Activated CD8-positive, alpha-beta T cell treated with anti-CD3 and anti-CD28 coated beads for 36 hours (primary cell): ENCODE results near the gene STEEP1. TPM values are rescaled to one million over a fixed set of nuclear protein-coding genes. Genes with fewer than 3 reads are reported as not detected.
"Not testable (repeated sequence)": the region's sequence is repeated elsewhere in the genome, so short reads cannot be mapped to it uniquely, and the experiment has no call there.

Experiments
- ATAC-seq: fragments of 200-7000 bp; cut with Tn5 transposase; one replicate; pipeline ENCODE4 v1.10.0; 2021; ENCODE audit warnings: mild to moderate bottlenecking, moderate library complexity
- CTCF ChIA-PET: fragments of 350-600 bp; sonication (Branson Sonifier 250); formaldehyde crosslinking; loops from one replicate; lab custom pipeline; 2021; ENCODE audit warnings: antibody characterized with exemption; lab: Charles Lee
- POLR2A ChIA-PET: fragments of 350-600 bp; sonication (Branson Sonifier 250); formaldehyde crosslinking; loops from one replicate; lab custom pipeline; 2021; ENCODE audit warnings: antibody characterized with exemption; lab: Charles Lee
- DNase-seq: peaks from one replicate; pipeline ENCODE4 v3.0.0-alpha.2; 2020
- H3K27ac Mint-ChIP-seq: one replicate; pipeline ENCODE4 v1.8.0; 2021; ENCODE audit warnings: mild to moderate bottlenecking, mixed read lengths
- H3K27me3 Mint-ChIP-seq: one replicate; pipeline ENCODE4 v1.8.0; 2021; ENCODE audit warnings: mixed read lengths
- H3K36me3 Mint-ChIP-seq: one replicate; pipeline ENCODE4 v1.8.0; 2021; ENCODE audit warnings: low read depth, mixed read lengths
- H3K4me1 Mint-ChIP-seq: one replicate; pipeline ENCODE4 v1.8.0; 2021; ENCODE audit warnings: low read depth, mixed read lengths
- H3K4me3 Mint-ChIP-seq: one replicate; pipeline ENCODE4 v1.8.0; 2021; ENCODE audit warnings: mild to moderate bottlenecking, moderate library complexity, mixed read lengths
- H3K9me3 Mint-ChIP-seq: one replicate; pipeline ENCODE4 v1.8.0; 2021; ENCODE audit warnings: mixed read lengths
- intact Hi-C: fragments of 100-400 bp; cut with micrococcal nuclease; formaldehyde crosslinking; loops from one replicate; pipeline ENCODE4 v1.10.0; 2022
- total RNA-seq, 2 experiments: library from RNA; stranded (reverse); gene quantifications; one replicate each; pipeline ENCODE4 v1.2.3, GENCODE V29; 2021
- TF ChIP-seq, protein P1 (sequence below): fragments of 200-600 bp; IDR thresholded peaks from one replicate; pipeline ENCODE4 v1.8.0; 2022; ENCODE audit warnings: antibody characterized with exemption, mild to moderate bottlenecking

STEEP1 gene
- total RNA-seq, 2 experiments from 2014 or later = 18.2 to 19.2 TPM

GRCh38 chrX:119500061-119500800, 65.0 kb downstream of the STEEP1 start:
- ATAC-seq = no peak
- CTCF ChIA-PET = interaction anchor here (0.6 to 1.7 kb wide), 4 partner anchors 10 to 31 kb away, joined by 3 to 8 read pairs (median 3); no protein-coding TSS in a partner anchor

DNA sequence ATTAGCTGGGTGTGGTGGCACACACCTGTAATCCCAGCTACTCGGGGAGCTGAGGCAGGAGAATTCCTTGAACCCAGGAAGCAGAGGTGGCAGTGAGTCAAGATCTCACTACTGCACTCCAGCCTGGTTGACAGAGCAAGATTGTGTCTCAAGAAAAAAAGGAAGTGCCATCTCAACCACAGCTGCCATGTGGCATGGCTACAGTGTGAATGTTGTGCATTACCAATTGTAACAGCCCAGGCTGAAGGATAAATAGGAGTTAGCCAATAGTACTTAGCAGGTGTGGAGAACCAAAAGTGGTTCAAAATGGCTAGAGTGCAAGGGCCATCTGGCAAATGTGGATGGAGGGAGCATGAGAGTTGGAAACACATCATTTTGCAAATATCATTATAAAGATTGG, 68.0 kb downstream of the STEEP1 start:
- peaks cover 12% of the 10 kb centered on the region for H3K4me1 Mint-ChIP-seq
- H3K4me3 Mint-ChIP-seq = no peak overlapping the region
- no peak overlapping the region for H3K27ac Mint-ChIP-seq
- H3K36me3 Mint-ChIP-seq = no peaks in the 10 kb centered on the region
- DNase-seq (no peak), ATAC-seq (no peak)
- H3K27me3 Mint-ChIP-seq = no peaks in the 10 kb centered on the region
- intact Hi-C loops = no loop called here
- H3K9me3 Mint-ChIP-seq = no peaks in the 10 kb centered on the region
- TF ChIP-seq, protein P1, sequence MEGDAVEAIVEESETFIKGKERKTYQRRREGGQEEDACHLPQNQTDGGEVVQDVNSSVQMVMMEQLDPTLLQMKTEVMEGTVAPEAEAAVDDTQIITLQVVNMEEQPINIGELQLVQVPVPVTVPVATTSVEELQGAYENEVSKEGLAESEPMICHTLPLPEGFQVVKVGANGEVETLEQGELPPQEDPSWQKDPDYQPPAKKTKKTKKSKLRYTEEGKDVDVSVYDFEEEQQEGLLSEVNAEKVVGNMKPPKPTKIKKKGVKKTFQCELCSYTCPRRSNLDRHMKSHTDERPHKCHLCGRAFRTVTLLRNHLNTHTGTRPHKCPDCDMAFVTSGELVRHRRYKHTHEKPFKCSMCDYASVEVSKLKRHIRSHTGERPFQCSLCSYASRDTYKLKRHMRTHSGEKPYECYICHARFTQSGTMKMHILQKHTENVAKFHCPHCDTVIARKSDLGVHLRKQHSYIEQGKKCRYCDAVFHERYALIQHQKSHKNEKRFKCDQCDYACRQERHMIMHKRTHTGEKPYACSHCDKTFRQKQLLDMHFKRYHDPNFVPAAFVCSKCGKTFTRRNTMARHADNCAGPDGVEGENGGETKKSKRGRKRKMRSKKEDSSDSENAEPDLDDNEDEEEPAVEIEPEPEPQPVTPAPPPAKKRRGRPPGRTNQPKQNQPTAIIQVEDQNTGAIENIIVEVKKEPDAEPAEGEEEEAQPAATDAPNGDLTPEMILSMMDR = no peak
- POLR2A ChIA-PET = no interaction called here
- CTCF ChIA-PET = interaction anchor here (1.3 kb wide), 2 partner anchors 14 to 19 kb away, joined by 4 to 6 read pairs; no protein-coding TSS in a partner anchor

More at GRCh38 chrX:119500061-119500800, 65.0 kb downstream of the STEEP1 start:
- POLR2A ChIA-PET = no interaction called here
- H3K27me3 Mint-ChIP-seq = no peaks in the 10 kb centered on the region
- H3K4me1 Mint-ChIP-seq = peaks cover 21% of the 10 kb centered on the region
- no peak overlapping the region for H3K27ac Mint-ChIP-seq
- TF ChIP-seq, protein P1 = no peak
- H3K4me3 Mint-ChIP-seq = no peak overlapping the region
- H3K36me3 Mint-ChIP-seq = no peaks in the 10 kb centered on the region
- H3K9me3 Mint-ChIP-seq = no peaks in the 10 kb centered on the region
- no peak for DNase-seq
- intact Hi-C loops = no loop called here

DNA sequence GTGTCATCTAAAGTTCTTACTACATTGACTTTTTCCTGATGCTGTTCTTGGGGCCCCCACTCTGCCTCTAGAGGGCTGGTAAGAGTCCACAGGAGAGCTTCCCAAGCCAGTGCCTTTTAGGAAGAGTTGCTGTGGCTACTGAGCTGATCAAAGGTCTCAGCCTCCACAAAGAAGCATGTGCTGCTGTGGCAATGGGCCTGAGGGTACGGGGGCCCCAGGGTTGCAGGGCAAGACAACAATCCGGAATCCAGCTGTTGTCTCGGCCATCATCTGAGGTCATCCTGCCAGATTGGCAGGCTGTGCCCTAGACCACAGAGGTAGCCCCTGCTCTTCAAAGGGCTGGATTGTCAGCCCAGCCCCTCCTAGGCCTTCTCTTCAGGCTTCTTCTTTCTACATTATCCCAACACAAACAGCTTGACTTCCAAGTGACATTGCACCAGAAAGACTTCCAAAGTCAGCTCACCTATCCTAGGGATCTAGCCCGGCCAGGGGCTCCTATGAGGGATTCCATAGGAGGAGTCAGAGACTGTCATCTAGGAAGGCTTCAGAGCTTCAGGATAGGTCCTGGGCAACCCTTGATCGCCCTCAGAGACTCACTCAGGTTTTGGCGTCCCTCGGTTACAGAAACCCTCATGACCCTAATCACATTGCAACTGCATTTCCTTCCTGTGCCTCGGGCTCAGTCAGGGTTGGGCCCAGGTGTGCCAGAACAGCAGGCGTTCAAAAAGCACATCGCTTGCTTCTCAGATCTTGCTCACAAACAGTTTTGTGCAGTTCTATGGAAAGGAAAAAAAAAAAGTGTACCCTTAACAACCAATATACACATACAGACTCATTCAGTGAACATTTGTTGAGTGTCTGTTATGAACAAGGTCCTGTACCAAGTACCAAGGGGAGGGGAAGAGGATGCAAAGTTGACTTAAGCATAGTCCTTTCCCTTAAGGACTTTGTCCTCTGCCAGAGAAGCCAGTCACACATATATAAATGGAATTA, 69.2 kb downstream of the STEEP1 start:
- Mint-ChIP-seq H3K27ac (no peak overlapping the region), H3K4me1 (peaks cover 6% of the 10 kb centered on the region), H3K9me3 (no peaks in the 10 kb centered on the region), H3K27me3 (no peaks in the 10 kb centered on the region), H3K4me3 (no peak overlapping the region), H3K36me3 (no peaks in the 10 kb centered on the region)
- ATAC-seq (no peak), DNase-seq (no peak)
- POLR2A ChIA-PET = interaction anchor here (0.9 kb wide), 1 partner anchor 14 kb away, joined by 4 read pairs; no protein-coding TSS in a partner anchor
- intact Hi-C loops = no loop called here
- TF ChIP-seq, protein P1 = no peak
- CTCF ChIA-PET = interaction anchor here (0.7 to 1.6 kb wide), 3 partner anchors 13 to 18 kb away, joined by 3 to 8 read pairs (median 6); no protein-coding TSS in a partner anchor

- H3K4me3 Mint-ChIP-seq, H3K27ac Mint-ChIP-seq, POLR2A ChIA-PET, H3K36me3 Mint-ChIP-seq, intact Hi-C loops, DNase-seq, H3K27me3 Mint-ChIP-seq, ATAC-seq, H3K9me3 Mint-ChIP-seq, H3K4me1 Mint-ChIP-seq: not testable (repeated sequence)
- CTCF ChIA-PET = interaction anchor here (0.7 to 1.2 kb wide), 2 partner anchors 10 to 11 kb away, joined by 3 to 4 read pairs; no protein-coding TSS in a partner anchor
Observed at GRCh38 chrX:119493851-119494495, 71.2 kb downstream of the STEEP1 start.

- Mint-ChIP-seq H3K27ac (no peak overlapping the region), H3K4me1 (peaks cover 6% of the 10 kb centered on the region), H3K27me3 (no peaks in the 10 kb centered on the region), H3K36me3 (no peaks in the 10 kb centered on the region), H3K4me3 (no peak overlapping the region), H3K9me3 (no peaks in the 10 kb centered on the region)
- intact Hi-C loops = no loop called here
- TF ChIP-seq, protein P1 = no peak
- ChIA-PET POLR2A (no interaction called here), CTCF (interaction anchor here (2.7 kb wide), 1 partner anchor 10 kb away, joined by 14 read pairs; no protein-coding TSS in a partner anchor)
- DNase-seq (no peak), ATAC-seq (no peak)
Observed at GRCh38 chrX:119492463-119492862, 72.7 kb downstream of the STEEP1 start.
